ENCODE measurements around the gene PITX2. TPM values are rescaled to one million over a fixed set of nuclear protein-coding genes. Genes with fewer than 3 reads are reported as not detected.
A peak's percentile ranks its signal among the peaks of the same experiment; 100 is the strongest.

Gene PITX2
- total and polyA plus RNA-seq, 2 of the 8 experiments (the other 6 are each of a cell fraction or from before 2014, with no cell fraction given), result 0.09 to 0.67 TPM

DNA sequence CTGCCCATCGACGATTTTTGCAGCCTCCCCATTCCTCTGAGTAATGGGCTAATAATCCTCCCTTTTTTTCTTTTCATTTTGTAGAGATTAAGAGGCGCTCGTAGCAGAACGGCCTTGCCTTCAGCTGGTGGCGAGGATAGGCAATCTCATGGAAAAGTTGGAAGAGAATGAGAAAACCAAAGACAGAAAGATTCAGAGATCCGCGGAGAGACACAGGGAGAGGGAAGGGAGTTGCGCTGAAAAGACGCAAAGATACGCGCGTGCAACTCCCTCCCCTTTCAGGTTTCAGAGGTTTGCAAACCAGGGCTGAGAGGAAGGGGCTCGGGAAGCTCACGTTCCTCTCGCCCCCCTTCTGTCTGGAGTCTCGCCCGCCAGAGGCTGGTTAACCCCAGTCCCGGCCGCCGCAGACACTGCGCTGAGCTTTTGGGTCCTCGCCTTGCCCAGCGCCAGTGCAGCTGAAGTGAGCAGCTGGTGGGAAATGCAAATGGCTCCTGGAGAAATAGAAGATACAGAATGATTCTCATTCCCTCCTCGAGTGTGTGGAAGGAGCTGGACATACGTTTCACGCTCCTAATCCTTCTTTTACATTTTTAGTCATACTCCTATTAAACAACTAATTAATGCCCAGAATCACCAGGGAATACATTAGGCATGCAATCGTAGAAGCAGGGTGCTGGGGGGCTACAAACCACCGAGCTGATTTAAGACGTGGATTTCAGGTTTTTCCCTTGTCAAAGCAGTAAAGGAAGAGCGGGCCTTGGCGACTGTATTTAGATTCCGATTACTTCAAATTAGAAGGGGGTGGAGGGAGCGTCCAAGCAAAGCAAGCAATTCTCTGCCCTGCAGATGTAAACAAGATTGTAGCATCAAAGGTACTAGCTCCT, 16.6 kb upstream of the PITX2 start:
- CTCF ChIA-PET (ENCODE audit: partially characterized antibody), result interaction anchor here (0.6 to 2.2 kb wide), 9 partner anchors 8 to 1306 kb away, joined by 3 to 12 read pairs (median 4); partner anchors contain the start of gene PITX2
- peak; percentile 47 for TF ChIP-seq KDM4A (IDR thresholded peaks at IDR 0.05; ENCODE audit: low read depth, low read length, severe bottlenecking)
- TF ChIP-seq TEAD4 (IDR thresholded peaks at IDR 0.05; ENCODE audit: low read depth, low read length), result no peak
- TF ChIP-seq JUN (IDR thresholded peaks at IDR 0.05; ENCODE audit: low read depth, low read length), result no peak
- peak; percentile 83 for TF ChIP-seq ASH2L (IDR thresholded peaks at IDR 0.05; ENCODE audit: low read length)
- peak in 1 of 2 experiments; percentile 48; a peak in 1 of 4 replicates for TF ChIP-seq SIN3A (conservative IDR thresholded peaks at IDR 0.05 in 1 of 2, IDR thresholded peaks at IDR 0.05 in 1 of 2; ENCODE audit: low read depth in 1 of 2, low read length in 2 of 2)
- no peak for TF ChIP-seq CEBPB (IDR thresholded peaks at IDR 0.05; ENCODE audit: low read depth, low read length)
- TF ChIP-seq POLR2A (IDR thresholded peaks at IDR 0.05; ENCODE audit: control extremely low read depth in 1 of 2, low read depth in 2 of 2, low read length in 2 of 2), result no peak
- no peak for TF ChIP-seq BCL11A (IDR thresholded peaks at IDR 0.05; ENCODE audit: low read depth in 2 of 2, low read length in 2 of 2)
- peak; percentile 99 for TF ChIP-seq RNF2 (IDR thresholded peaks at IDR 0.05; ENCODE audit: borderline replicate concordance, low read depth, low read length, missing control alignments, poor library complexity, severe bottlenecking)
- no peak for TF ChIP-seq SRF (IDR thresholded peaks at IDR 0.05; ENCODE audit: low read depth, low read length)
- TF ChIP-seq SUZ12 (IDR thresholded peaks at IDR 0.05; ENCODE audit: low read length), result peak; percentile 97
- TF ChIP-seq SP1 (IDR thresholded peaks at IDR 0.05; ENCODE audit: low read depth, low read length), result no peak

More for the DNA sequence above, 16.6 kb upstream of the PITX2 start:
- Histone ChIP-seq H2AK5ac (ENCODE audit: low read depth, low read length) (no peak overlapping the region), H3K4me2 (ENCODE audit: insufficient read depth in 1 of 2, low read depth in 2 of 2, low read length in 2 of 2) (peak overlapping the region; percentile 73 to 93), H2BK20ac (ENCODE audit: low read length) (no peak overlapping the region), H2BK5ac (ENCODE audit: low read depth, low read length) (no peak overlapping the region), H2BK12ac (ENCODE audit: low read depth, low read length) (no peak overlapping the region), H4K8ac (ENCODE audit: extremely low read depth, insufficient read depth, low read length) (no peak overlapping the region), H3K79me1 (ENCODE audit: low read depth, low read length) (no peaks in the 10 kb centered on the region; the same call in 1 of the 2 replicates), H3K79me2 (ENCODE audit: control insufficient read depth in 1 of 2, insufficient read depth in 2 of 2, low read length in 2 of 2) (no peaks in the 10 kb centered on the region), H2AFZ (ENCODE audit: low read length) (no peak overlapping the region), H3K23ac (ENCODE audit: insufficient read length) (no peak overlapping the region), H4K5ac (ENCODE audit: insufficient read length, low read depth, low read length) (no peak overlapping the region), H3K14ac (ENCODE audit: insufficient read length) (no peak overlapping the region), H4K91ac (replicated peaks; ENCODE audit: insufficient read length, low read length) (no peak overlapping the region), H3K18ac (ENCODE audit: extremely low read depth, low read length) (no peak overlapping the region), H3K23me2 (ENCODE audit: low read depth, low read length) (peaks cover 18% of the 10 kb centered on the region), H3K9me3 (ENCODE audit: insufficient read depth in 2 of 2, low read depth in 1 of 2, low read length in 1 of 2) (no peaks in the 10 kb centered on the region), H3K4me1 (replicated peaks in 1 of 4; ENCODE audit: control insufficient read depth in 3 of 4, insufficient read depth in 4 of 4, low read length in 3 of 4) (peaks cover 14 to 35% (median 18%) of the 10 kb centered on the region in 4 experiments), H4K20me1 (replicated peaks in 1 of 2; ENCODE audit: control insufficient read depth in 1 of 2, insufficient read depth in 2 of 2, low read length in 2 of 2) (peaks cover 0 to 10% of the 10 kb centered on the region in 2 experiments), H3K56ac (replicated peaks; ENCODE audit: insufficient read length, low read depth, low read length) (no peak overlapping the region), H3K36me3 (ENCODE audit: control insufficient read depth in 2 of 4, insufficient read depth in 4 of 4, low read length in 3 of 4) (no peaks in the 10 kb centered on the region), H3K4me3 (ENCODE audit: extremely low read depth in 1 of 4, insufficient read depth in 2 of 4, low read depth in 3 of 4, low read length in 4 of 4) (peak overlapping the region; percentile 20 to 47 (median 26); a peak in 5 of 8 replicates), H3K4ac (replicated peaks; ENCODE audit: insufficient read length, low read depth, low read length) (no peak overlapping the region), H2BK15ac (ENCODE audit: low read length) (no peak overlapping the region), H3K27ac (ENCODE audit: low read depth, low read length) (no peak overlapping the region), H2BK120ac (replicated peaks; ENCODE audit: low read depth, low read length) (no peak overlapping the region), H3K27me3 (replicated peaks in 1 of 4; ENCODE audit: control insufficient read depth in 3 of 4, extremely low read depth in 1 of 4, insufficient read depth in 3 of 4, low read length in 3 of 4) (peaks cover 37 to 85% (median 75%) of the 10 kb centered on the region in 4 experiments), H3K9ac (replicated peaks in 1 of 4; ENCODE audit: extremely low read depth in 1 of 4, low read depth in 3 of 4, low read length in 3 of 4) (no peak overlapping the region)
- POLR2A ChIA-PET (ENCODE audit: partially characterized antibody), result interaction anchor here (1.0 to 3.4 kb wide), 2 partner anchors 18 to 24 kb away, joined by 3 to 13 read pairs; no protein-coding TSS in a partner anchor
- 1% methylated on average over 34 of the region's 34 CpGs; no CpG with 5 or more reads in 1 of the 2 experiments for WGBS, 2 experiments (ENCODE audit: extremely low coverage in 1 of 2, insufficient coverage in 1 of 2, insufficient read length in 1 of 2, insufficient replicate concordance in 2 of 2, low coverage in 1 of 2, low lambda C conversion rate in 2 of 2, missing lambda C conversion rate in 1 of 2)
- peak in 1 of 2 experiments; percentile 65 for DNase-seq (ENCODE audit: low read depth in 1 of 2, low spot score in 2 of 2)
- FAIRE-seq, result no peak
